WI38 (cell line): ENCODE results near the gene ADAMTS8.
"Not testable (repeated sequence)": the region's sequence is repeated elsewhere in the genome, so short reads cannot be mapped to it uniquely, and the experiment has no call there.

Source experiments
- H3K4me3 ChIP-seq: 2 replicates; pipeline ENCODE4 v1.5.1; 2011; ENCODE audit warnings: low read depth, mild to moderate bottlenecking, control low read depth, low read length
- CTCF ChIP-seq: IDR thresholded peaks from 2 replicates; pipeline ENCODE4 v1.5.1; 2012; ENCODE audit warnings: low read depth, mild to moderate bottlenecking, control low read depth, low read length

Gene ADAMTS8

GRCh38 chr11:130445788-130446187 lies 17.4 kb upstream of the ADAMTS8 start:
- no peak for TF ChIP-seq CTCF
- H3K4me3 ChIP-seq = no peak overlapping the region

GRCh38 chr11:130442737-130443136 lies 14.3 kb upstream of the ADAMTS8 start:
- no peak for TF ChIP-seq CTCF
- H3K4me3 ChIP-seq = no peak overlapping the region

- TF ChIP-seq CTCF = no peak
- H3K4me3 ChIP-seq = no peak overlapping the region
Measured at GRCh38 chr11:130441719-130442118, 13.3 kb upstream of the ADAMTS8 start.

- no peak for TF ChIP-seq CTCF
- no peak overlapping the region for H3K4me3 ChIP-seq
Measured at GRCh38 chr11:130439876-130440275, 11.5 kb upstream of the ADAMTS8 start.

GRCh38 chr11:130439160-130439519 lies 10.7 kb upstream of the ADAMTS8 start:
- TF ChIP-seq CTCF = no peak

GRCh38 chr11:130438401-130439159 lies 10.2 kb upstream of the ADAMTS8 start:
- H3K4me3 ChIP-seq = not testable (repeated sequence)

More at GRCh38 chr11:130439160-130439519, 10.7 kb upstream of the ADAMTS8 start:
- H3K4me3 ChIP-seq = no peak overlapping the region

GRCh38 chr11:130437848-130438247 lies 9.4 kb upstream of the ADAMTS8 start:
- TF ChIP-seq CTCF = no peak
- H3K4me3 ChIP-seq = no peak overlapping the region

- no peak overlapping the region for H3K4me3 ChIP-seq
- no peak for TF ChIP-seq CTCF
Measured at GRCh38 chr11:130436171-130436570, 7.8 kb upstream of the ADAMTS8 start.
